Mesangial cell (primary cell): Measurements from ENCODE around the gene MRPL44. TPM values are rescaled to one million over a fixed set of nuclear protein-coding genes. Genes with fewer than 3 reads are reported as not detected.

Experiments used
- total RNA-seq: library from RNA; depleted of rRNA; stranded (reverse); fragments of >200 nt; gene quantifications from 2 replicates; pipeline ENCODE4 v1.2.3, GENCODE V29; 2015

The MRPL44 gene
- 30.2 and 38.3 TPM in 2 replicates for total RNA-seq

GRCh38 chr2:223957092-223957851 is at the start of gene MRPL44:
TSS of gene MRPL44 (plus strand) at chr2:223957463. CDS start at chr2:223957473, 10 bp downstream.

GRCh38 chr2:223944703-223945531 is 12.3 kb upstream of the MRPL44 start, which contains the start of gene WDFY1:
TSS of gene WDFY1 (minus strand) at chr2:223945335. CDS start at chr2:223945284, 51 bp downstream.

Other genes with a start within 250 kb of the MRPL44 start
- gene AP1S3, start 119.9 kb upstream of the MRPL44 start, total RNA-seq, result 17.8 and 26.5 TPM in 2 replicates
- gene WDFY1, start 12.1 kb upstream of the MRPL44 start, total RNA-seq, result 29.8 and 49.3 TPM in 2 replicates
- gene SERPINE2, start 81.8 kb downstream of the MRPL44 start, total RNA-seq, result 29.3 and 60.6 TPM in 2 replicates